ENCODE data around the gene UBA6. TPM values are rescaled to one million over a fixed set of nuclear protein-coding genes. Genes with fewer than 3 reads are reported as not detected.

UBA6 gene
- total and polyA plus RNA-seq, 2 donors (not counting 1 experiment from before 2014, with no cell fraction given): 22.8 to 64.0 TPM

- TF ChIP-seq CTCF (IDR thresholded peaks at IDR 0.05) (no peak), EZH2 (IDR thresholded peaks at IDR 0.05; ENCODE audit: borderline replicate concordance, insufficient read depth, low read depth, low read length, poor library complexity, severe bottlenecking) (no peak)
- H3K36me3 ChIP-seq (replicated peaks in 1 of 2; ENCODE audit: control extremely low read depth in 1 of 2, control insufficient read depth in 1 of 2, extremely low read depth in 1 of 2, insufficient read depth in 2 of 2, low read length in 1 of 2): no peaks in the 10 kb centered on the region
- no peak overlapping the region for H3K4me3 ChIP-seq (ENCODE audit: control extremely low read depth in 1 of 5, extremely low read depth in 1 of 5, insufficient read depth in 1 of 5, low read depth in 2 of 5, low read length in 4 of 5)
- H2AFZ ChIP-seq (ENCODE audit: insufficient read depth, low read depth, low read length, poor library complexity, severe bottlenecking): no peak overlapping the region
- H3K9ac ChIP-seq (ENCODE audit: low read length): no peak overlapping the region
- H3K79me2 ChIP-seq (ENCODE audit: control insufficient read depth, insufficient read depth, low read length): no peaks in the 10 kb centered on the region
- Mint-ChIP-seq H3K9me3 (ENCODE audit: insufficient read depth) (no peaks in the 10 kb centered on the region), H3K27ac (no peak overlapping the region), H3K27me3 (no peaks in the 10 kb centered on the region), H3K4me1 (no peaks in the 10 kb centered on the region), H3K4me3 (no peak overlapping the region)
- no peak for DNase-seq
- no peak overlapping the region for H3K4me2 ChIP-seq (replicated peaks; ENCODE audit: low read depth, low read length, poor library complexity, severe bottlenecking)
- no peaks in the 10 kb centered on the region for H3K4me1 ChIP-seq (ENCODE audit: control insufficient read depth in 2 of 2, insufficient read depth in 2 of 2, low read length in 2 of 2)
- ATAC-seq (ENCODE audit: low read depth): no peak
- POLR2A ChIA-PET: no interaction called here
- CTCF ChIA-PET: no interaction called here
- no peak overlapping the region for H3K27ac ChIP-seq (ENCODE audit: low read length in 2 of 2)
- no peaks in the 10 kb centered on the region for H3K9me3 ChIP-seq (ENCODE audit: control extremely low read depth in 1 of 3, control insufficient read depth in 2 of 3, insufficient read depth in 1 of 3, low read length in 2 of 3)
- H4K20me1 ChIP-seq (ENCODE audit: control insufficient read depth, insufficient read depth, low read length, poor library complexity, severe bottlenecking): no peaks in the 10 kb centered on the region
- WGBS (ENCODE audit: insufficient coverage): 95% methylated on average over 2 of the region's 3 CpGs
- H3K27me3 ChIP-seq (replicated peaks in 1 of 4; ENCODE audit: control extremely low read depth in 1 of 4, control insufficient read depth in 3 of 4, insufficient read depth in 4 of 4, low read length in 3 of 4): no peaks in the 10 kb centered on the region
- intact Hi-C loops (cut with micrococcal nuclease): no loop called here
Measured at GRCh38 chr4:67743194-67743593, 42.2 kb upstream of the UBA6 start.

GRCh38 chr4:67736262-67736661, 35.3 kb upstream of the UBA6 start:
- H3K4me1 Mint-ChIP-seq: no peaks in the 10 kb centered on the region

More at GRCh38 chr4:67736262-67736661, 35.3 kb upstream of the UBA6 start:
- Histone ChIP-seq H3K4me3 (ENCODE audit: control extremely low read depth in 1 of 5, extremely low read depth in 1 of 5, insufficient read depth in 1 of 5, low read depth in 2 of 5, low read length in 4 of 5) (no peak overlapping the region), H3K27me3 (replicated peaks in 1 of 4; ENCODE audit: control extremely low read depth in 1 of 4, control insufficient read depth in 3 of 4, insufficient read depth in 4 of 4, low read length in 3 of 4) (no peaks in the 10 kb centered on the region), H3K27ac (ENCODE audit: low read length in 2 of 2) (no peak overlapping the region), H3K4me1 (ENCODE audit: control insufficient read depth in 2 of 2, insufficient read depth in 2 of 2, low read length in 2 of 2) (no peaks in the 10 kb centered on the region), H2AFZ (ENCODE audit: insufficient read depth, low read depth, low read length, poor library complexity, severe bottlenecking) (no peak overlapping the region), H3K79me2 (ENCODE audit: control insufficient read depth, insufficient read depth, low read length) (no peaks in the 10 kb centered on the region), H4K20me1 (ENCODE audit: control insufficient read depth, insufficient read depth, low read length, poor library complexity, severe bottlenecking) (no peaks in the 10 kb centered on the region), H3K4me2 (replicated peaks; ENCODE audit: low read depth, low read length, poor library complexity, severe bottlenecking) (no peak overlapping the region), H3K36me3 (replicated peaks in 1 of 2; ENCODE audit: control extremely low read depth in 1 of 2, control insufficient read depth in 1 of 2, extremely low read depth in 1 of 2, insufficient read depth in 2 of 2, low read length in 1 of 2) (no peaks in the 10 kb centered on the region), H3K9ac (ENCODE audit: low read length) (no peak overlapping the region), H3K9me3 (ENCODE audit: control extremely low read depth in 1 of 3, control insufficient read depth in 2 of 3, insufficient read depth in 1 of 3, low read length in 2 of 3) (no peaks in the 10 kb centered on the region)
- DNase-seq: no peak
- intact Hi-C loops (cut with micrococcal nuclease): no loop called here
- H3K9me3 Mint-ChIP-seq (ENCODE audit: insufficient read depth): no peaks in the 10 kb centered on the region
- no CpG with 5 or more reads among the region's 1 CpG for WGBS (ENCODE audit: insufficient coverage)
- H3K27ac Mint-ChIP-seq: no peak overlapping the region
- CTCF ChIA-PET: interaction anchor here (5.1 kb wide), 1 partner anchor 10 kb away, joined by 27 read pairs; no protein-coding TSS in a partner anchor
- H3K4me3 Mint-ChIP-seq: no peak overlapping the region
- TF ChIP-seq EZH2 (IDR thresholded peaks at IDR 0.05; ENCODE audit: borderline replicate concordance, insufficient read depth, low read depth, low read length, poor library complexity, severe bottlenecking): no peak
- TF ChIP-seq CTCF (IDR thresholded peaks at IDR 0.05): no peak
- ATAC-seq (ENCODE audit: low read depth): no peak
- no peaks in the 10 kb centered on the region for H3K27me3 Mint-ChIP-seq
- POLR2A ChIA-PET: no interaction called here
